Endothelial cell of umbilical vein (primary cell): ENCODE data around the gene CNOT6. TPM values are rescaled to one million over a fixed set of nuclear protein-coding genes. Genes with fewer than 3 reads are reported as not detected.

ENCODE experiments used
- BruUV-seq: library from RNA; stranded (reverse); fragments of 400-500 nt; replicated peaks from 2 replicates; lab custom pipeline; 2021; lab: Mats Ljungman, UMichigan
- CTCF ChIA-PET: fragments of 300-600, 350-600 bp; sonication (Branson Sonifier 250); formaldehyde crosslinking; loops from one replicate; lab custom pipeline; 2021; ENCODE audit warnings: antibody characterized with exemption, inconsistent platforms; lab: Charles Lee
- POLR2A ChIA-PET: fragments of 300-600, 350-600 bp; sonication (Branson Sonifier 250); formaldehyde crosslinking; loops from one replicate; lab custom pipeline; 2021; ENCODE audit warnings: antibody characterized with exemption, inconsistent platforms; lab: Charles Lee
- DNase-seq: peaks from one replicate; pipeline ENCODE4 v3.0.0-alpha.2; 2011; ENCODE audit warnings: low read depth, low spot score
- FAIRE-seq: peaks from 2 replicates; lab custom pipeline; 2011; peaks lifted over from hg19 to GRCh38; lab: Jason Lieb, UNC
- H2AFZ ChIP-seq: 2 replicates; pipeline ENCODE4 v1.6.0; 2012; ENCODE audit warnings: low read depth, low read length, control low read depth, inconsistent platforms
- H3K27ac ChIP-seq: 2 replicates; pipeline ENCODE4 v1.5.1; 2011; ENCODE audit warnings: low read depth, mild to moderate bottlenecking, control low read depth, low read length, moderate library complexity; ENCODE audit not compliant: insufficient read depth
- H3K27me3 ChIP-seq, 2 experiments: 2 replicates each; pipeline versions ENCODE4 v1.6.0 to v1.6.1; 2011; ENCODE audit warnings: low read length in 2 of 2, mixed read lengths in 1 of 2; ENCODE audit not compliant: control insufficient read depth in 2 of 2, insufficient read depth in 2 of 2
- H3K36me3 ChIP-seq, 2 experiments: 2 replicates in 1 of 2; 3 replicates in 1 of 2; pipeline ENCODE4 v1.5.1; 2011; ENCODE audit warnings: low read length in 2 of 2, mild to moderate bottlenecking in 1 of 2, moderate library complexity in 1 of 2; ENCODE audit not compliant: control insufficient read depth in 2 of 2, insufficient read depth in 2 of 2; ENCODE audit errors: extremely low read depth in 1 of 2
- H3K4me1 ChIP-seq: 3 replicates; pipeline ENCODE4 v1.5.1; 2011; ENCODE audit warnings: mild to moderate bottlenecking, low read length; ENCODE audit not compliant: control insufficient read depth, insufficient read depth; ENCODE audit errors: extremely low read depth
- H3K4me2 ChIP-seq: 2 replicates; pipeline ENCODE4 v1.6.1; 2011; ENCODE audit warnings: low read length, control low read depth, mixed read lengths; ENCODE audit not compliant: insufficient read depth
- H3K4me3 ChIP-seq, 3 experiments: fragments of 200-600 bp in 1 of 3; sonication (generic), shearing (Covaris generic) in 1 of 3; replicated peaks in 1 of 3; 2 replicates each; pipeline ENCODE4 v1.5.1; 2011 to 2016; ENCODE audit warnings: control low read depth in 3 of 3, low read length in 3 of 3, mild to moderate bottlenecking in 2 of 3, inconsistent platforms in 1 of 3, low read depth in 1 of 3, moderate library complexity in 1 of 3; ENCODE audit not compliant: insufficient read depth in 1 of 3
- H3K79me2 ChIP-seq: 2 replicates; pipeline ENCODE4 v1.6.0; 2012; ENCODE audit warnings: low read length, inconsistent platforms; ENCODE audit not compliant: control insufficient read depth, insufficient read depth
- H3K9ac ChIP-seq: replicated peaks from 2 replicates; pipeline ENCODE3; 2011; ENCODE audit warnings: low read length, control low read depth; ENCODE audit not compliant: insufficient read depth; ENCODE audit errors: extremely low read depth
- H3K9me1 ChIP-seq: replicated peaks from 3 replicates; pipeline ENCODE4 v1.6.0; 2011; ENCODE audit warnings: mild to moderate bottlenecking, low read length; ENCODE audit not compliant: control insufficient read depth, insufficient read depth; ENCODE audit errors: extremely low read depth
- H3K9me3 ChIP-seq: replicated peaks from 2 replicates; pipeline ENCODE4 v1.5.1; 2012; ENCODE audit warnings: low read length, inconsistent platforms; ENCODE audit not compliant: control insufficient read depth, insufficient read depth
- H4K20me1 ChIP-seq: replicated peaks from 2 replicates; pipeline ENCODE3; 2011; ENCODE audit warnings: mild to moderate bottlenecking, low read length; ENCODE audit not compliant: control insufficient read depth, insufficient read depth; ENCODE audit errors: extremely low read depth
- CTCF ChIP-seq, 2 donors: IDR thresholded peaks; 1 replicate in 1 of 2; 2 replicates in 1 of 2; pipeline ENCODE4 v1.5.1; 2011; ENCODE audit warnings: low read length in 2 of 2, mild to moderate bottlenecking in 2 of 2, moderate library complexity in 2 of 2, control low read depth in 1 of 2, inconsistent platforms in 1 of 2, low read depth in 1 of 2; ENCODE audit not compliant: insufficient read depth in 1 of 2; ENCODE audit errors: extremely low read depth in 1 of 2
- EZH2 ChIP-seq: IDR thresholded peaks from 2 replicates; pipeline ENCODE4 v1.6.1; 2012; ENCODE audit warnings: borderline replicate concordance, low read depth, mild to moderate bottlenecking, moderate library complexity, low read length, inconsistent platforms; ENCODE audit not compliant: severe bottlenecking
- FOS ChIP-seq: IDR thresholded peaks from 2 replicates; pipeline ENCODE4 v1.6.1; 2011; ENCODE audit warnings: mild to moderate bottlenecking, low read length, moderate library complexity, borderline replicate concordance; ENCODE audit not compliant: insufficient read depth
- GATA2 ChIP-seq: IDR thresholded peaks from 2 replicates; pipeline ENCODE4 v1.7.0; 2011; ENCODE audit warnings: low read depth, mild to moderate bottlenecking, moderate library complexity, mixed read lengths, low read length; ENCODE audit not compliant: insufficient read length, insufficient read depth
- JUN ChIP-seq: IDR thresholded peaks from 2 replicates; pipeline ENCODE4 v1.6.1; 2011; ENCODE audit warnings: borderline replicate concordance, low read depth; ENCODE audit not compliant: insufficient read length, insufficient read depth
- MAX ChIP-seq: IDR thresholded peaks from 2 replicates; pipeline ENCODE4 v1.6.1; 2011; ENCODE audit not compliant: insufficient read depth, insufficient read length
- MYC ChIP-seq: IDR thresholded peaks from one replicate; pipeline ENCODE4 v1.6.1; 2011; ENCODE audit warnings: mild to moderate bottlenecking, low read depth, low read length
- POLR2A ChIP-seq: IDR thresholded peaks from 2 replicates; pipeline ENCODE4 v1.6.1; 2012; ENCODE audit warnings: low read depth, mild to moderate bottlenecking, control low read depth, low read length
- POLR2AphosphoS5 ChIP-seq: IDR thresholded peaks from 2 replicates; pipeline ENCODE4 v1.6.1; 2012; ENCODE audit warnings: low read depth, mild to moderate bottlenecking, control low read depth, low read length, moderate library complexity; ENCODE audit not compliant: insufficient read depth
- dilution Hi-C: fragments of 300-500 bp; cut with MboI; formaldehyde crosslinking; loops from one replicate; pipeline ENCODE4 v1.15.0; 2019; ENCODE audit warnings: low sequenced_read_pairs; ENCODE audit not compliant: extremely low pct_ligation_motif_present
- intact Hi-C: fragments of 100-400 bp; cut with micrococcal nuclease; formaldehyde crosslinking; loops from one replicate; pipeline ENCODE4 v1.10.0; 2022
- polyA plus RNA-seq, 4 experiments: library from polyadenylated mRNA; depleted of rRNA in 3 of 4; stranded (reverse) in 3 of 4; unstranded in 1 of 4; fragments of >200 nt; gene quantifications; 2 replicates each; pipeline versions ENCODE4 v1.2.1 to v1.2.3, GENCODE V29; 2011 to 2012; ENCODE audit warnings: missing spikeins in 1 of 4
- total RNA-seq: library from RNA; stranded (reverse); gene quantifications from 2 replicates; pipeline ENCODE4 v1.2.3, GENCODE V29; 2021

CNOT6 gene
- total and polyA plus RNA-seq, 2 donors (not counting 3 experiments of a cell fraction or from before 2014, with no cell fraction given), result 9.2 to 33.8 TPM

GRCh38 chr5:180525399-180525798 is 31.2 kb downstream of the CNOT6 start:
- CTCF ChIA-PET, result interaction anchor here (0.9 kb wide), 1 partner anchor 81 kb away, joined by 3 read pairs; no protein-coding TSS in a partner anchor
- TF ChIP-seq JUN, result no peak
- no peak for TF ChIP-seq MAX
- no peak for TF ChIP-seq POLR2AphosphoS5
- TF ChIP-seq FOS, result no peak
- TF ChIP-seq GATA2, result no peak
- TF ChIP-seq MYC, result no peak
- TF ChIP-seq POLR2A, result no peak
- no peak for TF ChIP-seq CTCF (IDR thresholded peaks at IDR 0.05; ENCODE audit: extremely low read depth in 1 of 2, insufficient read depth in 1 of 2, low read depth in 1 of 2, low read length in 2 of 2)
- TF ChIP-seq EZH2, result no peak
- dilution Hi-C loops, result no loop called here

More at GRCh38 chr5:180525399-180525798, 31.2 kb downstream of the CNOT6 start:
- no peak overlapping the region for H2AFZ ChIP-seq
- no peaks in the 10 kb centered on the region for H3K36me3 ChIP-seq
- no peaks in the 10 kb centered on the region for H3K9me1 ChIP-seq
- no peak overlapping the region for H3K4me2 ChIP-seq
- POLR2A ChIA-PET, result no interaction called here
- no peak overlapping the region for H3K9ac ChIP-seq
- H3K79me2 ChIP-seq, result peaks cover 83% of the 10 kb centered on the region
- intact Hi-C loops, result no loop called here
- no peaks in the 10 kb centered on the region for H3K9me3 ChIP-seq
- no TSS peak for BruUV-seq
- H3K4me1 ChIP-seq, result no peaks in the 10 kb centered on the region
- H4K20me1 ChIP-seq, result peaks cover 6% of the 10 kb centered on the region
- DNase-seq, result no peak
- no peak overlapping the region for H3K27ac ChIP-seq
- no peaks in the 10 kb centered on the region for H3K27me3 ChIP-seq
- FAIRE-seq, result no peak
- no peak overlapping the region for H3K4me3 ChIP-seq
